GM21515 (cell line): Measurements from ENCODE around the gene NPHS1.
"Not testable (repeated sequence)": the region's sequence is repeated elsewhere in the genome, so short reads cannot be mapped to it uniquely, and the experiment has no call there.

Source experiments
- ATAC-seq: cut with Tn5 transposase; IDR thresholded peaks from one replicate; pipeline ENCODE4 v1.9.1; 2021; ENCODE audit not compliant: unreplicated experiment

Gene NPHS1

GRCh38 chr19:35852029-35852780 is at the start of gene NPHS1:
NPHS1 (minus strand) TSS chr19:35852504; CDS start chr19:35851837, 667 bp downstream.
- no peak for ATAC-seq

- ATAC-seq = no peak
Measured at GRCh38 chr19:35901055-35901644, 48.8 kb upstream of the NPHS1 start.

GRCh38 chr19:35899547-35900214 is 47.4 kb upstream of the NPHS1 start:
- peak; percentile 37 for ATAC-seq

- no peak for ATAC-seq
Measured at GRCh38 chr19:35898499-35898809, 46.1 kb upstream of the NPHS1 start.

GRCh38 chr19:35897706-35898451 is 45.6 kb upstream of the NPHS1 start:
- ATAC-seq = no peak

- ATAC-seq = no peak
Measured at GRCh38 chr19:35896643-35897040, 44.3 kb upstream of the NPHS1 start.

- no peak for ATAC-seq
Measured at GRCh38 chr19:35895911-35896642, 43.8 kb upstream of the NPHS1 start.

GRCh38 chr19:35894342-35894741 is 42.0 kb upstream of the NPHS1 start:
- ATAC-seq = no peak

GRCh38 chr19:35891819-35892218 is 39.5 kb upstream of the NPHS1 start:
- not testable (repeated sequence) for ATAC-seq

- no peak for ATAC-seq
Measured at GRCh38 chr19:35890113-35890650, 37.9 kb upstream of the NPHS1 start.

GRCh38 chr19:35889370-35890112 is 37.2 kb upstream of the NPHS1 start:
- ATAC-seq = no peak

- ATAC-seq = no peak
Measured at GRCh38 chr19:35888398-35888797, 36.1 kb upstream of the NPHS1 start.

GRCh38 chr19:35887197-35887596 is 34.9 kb upstream of the NPHS1 start:
- ATAC-seq = no peak

GRCh38 chr19:35885904-35886303 is 33.6 kb upstream of the NPHS1 start:
- ATAC-seq = no peak

GRCh38 chr19:35885225-35885738 is 33.0 kb upstream of the NPHS1 start:
- ATAC-seq = no peak

- ATAC-seq = no peak
Measured at GRCh38 chr19:35883882-35884281, 31.6 kb upstream of the NPHS1 start.

GRCh38 chr19:35882114-35882832 is 30.0 kb upstream of the NPHS1 start:
- ATAC-seq = no peak

- ATAC-seq = no peak
Measured at GRCh38 chr19:35879770-35880317, 27.5 kb upstream of the NPHS1 start.

- ATAC-seq = no peak
Measured at GRCh38 chr19:35879068-35879467, 26.8 kb upstream of the NPHS1 start.
